GM12892 (cell line): ENCODE measurements around the gene GET4.
"Not testable (repeated sequence)": the region's sequence is repeated elsewhere in the genome, so short reads cannot be mapped to it uniquely, and the experiment has no call there.

ENCODE experiments used
- DNase-seq: peaks from one replicate; pipeline ENCODE4 v3.0.0; 2011; ENCODE audit not compliant: insufficient read length
- FAIRE-seq: peaks from 2 replicates; lab custom pipeline; 2011; peaks lifted over from hg19 to GRCh38; lab: Jason Lieb, UNC
- POLR2A ChIP-seq: IDR thresholded peaks from 2 replicates; pipeline ENCODE4 v1.6.1; 2011; ENCODE audit warnings: low read depth, low read length, control low read depth
- POLR2AphosphoS5 ChIP-seq: IDR thresholded peaks from 2 replicates; pipeline ENCODE4 v1.6.1; 2011; ENCODE audit warnings: low read depth, low read length, control low read depth
- TAF1 ChIP-seq: IDR thresholded peaks from 2 replicates; pipeline ENCODE4 v1.6.1; 2011; ENCODE audit warnings: low read depth, mild to moderate bottlenecking, control low read depth, low read length, borderline replicate concordance

GET4 gene

DNA sequence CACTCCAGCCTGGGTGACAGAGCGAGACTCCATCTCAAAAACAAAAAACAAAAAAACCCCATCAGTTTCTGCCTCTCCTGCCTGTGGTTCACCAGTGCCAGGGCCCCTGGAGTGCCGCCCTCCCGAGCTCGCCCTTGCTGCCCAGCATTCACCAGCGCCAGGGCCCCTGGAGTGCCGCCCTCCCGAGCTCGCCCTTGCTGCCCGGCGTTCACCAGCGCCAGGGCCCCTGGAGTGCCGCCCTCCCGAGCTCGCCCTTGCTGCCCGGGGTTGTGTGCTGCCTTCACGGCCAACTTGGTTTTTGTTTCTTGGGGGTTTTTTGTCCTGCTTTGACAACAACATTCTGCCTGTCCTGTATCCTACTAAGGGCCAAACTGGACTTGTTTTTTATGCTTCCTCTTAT lies 13.2 kb upstream of the GET4 start:
- DNase-seq (no peak), FAIRE-seq (no peak)
- no peak for TF ChIP-seq POLR2A
- TF ChIP-seq TAF1 = no peak
- no peak for TF ChIP-seq POLR2AphosphoS5

DNA sequence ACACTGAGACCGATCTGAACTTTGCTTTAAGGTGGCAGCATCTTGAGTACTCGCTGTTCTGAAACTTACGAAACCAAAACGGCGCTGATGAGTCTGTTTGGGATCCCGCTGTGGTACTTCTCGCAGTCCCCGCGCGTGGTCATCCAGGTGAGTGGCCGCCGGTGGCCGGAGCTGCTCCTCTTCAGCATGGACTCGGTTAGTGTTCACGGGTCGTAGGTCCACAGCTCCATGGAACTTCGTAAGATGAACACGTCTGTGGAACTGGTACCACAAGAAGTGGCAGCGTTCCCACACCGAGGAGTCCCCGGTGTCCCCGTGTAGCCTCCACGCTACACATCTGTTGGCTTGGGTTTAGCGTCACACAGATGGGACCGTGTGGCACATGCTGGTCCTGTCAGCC lies 10.4 kb upstream of the GET4 start:
- DNase-seq = no peak
- FAIRE-seq = no peak
- TF ChIP-seq TAF1 (no peak), POLR2AphosphoS5 (no peak), POLR2A (no peak)

DNA sequence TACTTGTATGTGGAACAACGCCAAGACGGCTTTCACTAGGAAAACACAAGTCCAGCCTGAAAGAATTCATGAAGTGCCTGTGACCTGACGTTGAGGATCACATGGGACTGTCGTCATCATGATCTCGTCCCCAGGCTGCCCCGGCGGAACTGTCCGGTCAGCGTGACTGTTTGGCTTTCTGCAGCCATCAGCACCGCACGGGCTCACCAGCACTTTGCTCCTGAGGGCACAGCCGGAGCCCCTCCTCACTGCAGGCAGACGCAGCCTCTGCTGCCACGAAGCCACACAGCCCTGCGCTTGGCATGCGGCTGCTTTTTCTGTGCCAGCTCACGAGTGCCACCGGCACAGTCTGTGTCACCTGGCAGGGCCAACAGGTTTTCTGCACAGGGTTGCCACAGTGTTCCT lies 9.4 kb upstream of the GET4 start:
- no peak for TF ChIP-seq TAF1
- TF ChIP-seq POLR2A = no peak
- no peak for TF ChIP-seq POLR2AphosphoS5
- DNase-seq (no peak), FAIRE-seq (no peak)

DNA sequence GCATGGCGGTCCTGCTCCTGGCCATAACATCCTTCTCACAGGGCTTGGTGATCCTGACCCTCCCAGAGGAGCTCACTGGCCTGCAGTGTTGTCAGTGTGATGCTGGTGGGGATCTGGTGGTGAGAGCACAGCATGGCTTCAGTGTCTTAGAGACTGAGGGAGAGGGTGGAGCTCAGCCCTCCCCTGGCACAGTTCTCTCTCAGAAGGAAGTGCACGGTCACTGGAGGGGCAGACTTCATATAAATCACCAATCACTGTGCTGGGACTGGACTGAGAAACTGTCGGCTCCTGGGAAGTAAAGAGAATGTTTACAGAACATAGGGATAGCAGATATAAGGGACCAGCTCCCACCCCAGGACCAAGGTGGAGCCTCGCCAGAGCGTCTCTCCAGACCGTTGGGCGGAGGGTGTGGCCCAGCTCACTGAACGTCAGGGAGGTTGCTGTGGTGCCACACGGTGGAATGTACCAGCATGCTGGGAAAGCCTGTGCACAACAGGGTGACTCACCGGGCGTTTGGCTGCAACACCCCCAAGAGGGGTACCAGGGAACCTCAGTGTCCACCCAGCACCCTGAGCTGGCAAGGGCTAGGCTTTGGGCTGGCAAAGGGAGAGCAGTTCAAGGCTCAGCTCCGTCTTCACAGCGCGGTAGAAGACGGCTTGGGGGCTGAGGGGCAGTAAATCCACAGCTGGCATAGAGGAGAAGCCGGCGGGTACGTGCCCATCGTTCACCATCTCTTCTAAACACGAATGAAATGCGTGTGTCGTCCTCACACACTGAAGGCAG lies 8.8 kb upstream of the GET4 start:
- no peak for TF ChIP-seq POLR2A
- TF ChIP-seq POLR2AphosphoS5 = no peak
- TF ChIP-seq TAF1 = no peak
- no peak for FAIRE-seq
- DNase-seq = no peak

DNA sequence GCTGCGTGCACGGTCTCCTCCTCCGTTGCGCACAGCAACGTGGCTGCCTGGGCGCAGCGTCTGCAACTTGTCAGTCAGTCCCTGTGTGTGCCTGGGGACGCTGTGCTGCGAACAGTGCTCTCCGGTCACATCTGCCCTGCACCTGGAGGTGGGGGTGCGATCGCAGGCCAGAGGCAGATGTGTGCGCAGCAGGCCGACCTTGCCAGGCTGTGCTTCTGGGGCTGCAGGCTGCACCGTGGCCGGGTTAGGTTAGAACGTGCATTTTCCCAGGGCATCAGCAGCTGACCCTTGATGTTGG lies 8.2 kb upstream of the GET4 start:
- TF ChIP-seq TAF1 = no peak
- TF ChIP-seq POLR2AphosphoS5 = no peak
- no peak for TF ChIP-seq POLR2A
- DNase-seq = no peak
- FAIRE-seq = no peak

DNA sequence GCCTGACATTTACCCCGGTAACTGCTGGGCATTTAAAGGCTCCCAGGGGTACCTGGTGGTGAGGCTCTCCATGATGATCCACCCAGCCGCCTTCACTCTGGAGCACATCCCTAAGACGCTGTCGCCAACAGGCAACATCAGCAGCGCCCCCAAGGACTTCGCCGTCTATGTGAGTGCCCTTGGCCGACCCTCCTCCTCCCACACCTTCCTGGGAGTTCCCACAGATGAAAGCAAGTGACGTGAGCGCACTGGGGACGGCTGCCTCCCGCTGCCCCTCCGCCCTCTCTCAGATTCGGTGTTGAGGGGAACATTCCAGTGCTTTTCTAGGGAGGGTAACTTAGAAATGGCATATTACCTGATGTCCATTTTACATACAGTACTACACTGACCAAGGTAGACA lies 7.0 kb upstream of the GET4 start:
- FAIRE-seq = no peak
- no peak for TF ChIP-seq POLR2AphosphoS5
- TF ChIP-seq POLR2A = no peak
- no peak for TF ChIP-seq TAF1

DNA sequence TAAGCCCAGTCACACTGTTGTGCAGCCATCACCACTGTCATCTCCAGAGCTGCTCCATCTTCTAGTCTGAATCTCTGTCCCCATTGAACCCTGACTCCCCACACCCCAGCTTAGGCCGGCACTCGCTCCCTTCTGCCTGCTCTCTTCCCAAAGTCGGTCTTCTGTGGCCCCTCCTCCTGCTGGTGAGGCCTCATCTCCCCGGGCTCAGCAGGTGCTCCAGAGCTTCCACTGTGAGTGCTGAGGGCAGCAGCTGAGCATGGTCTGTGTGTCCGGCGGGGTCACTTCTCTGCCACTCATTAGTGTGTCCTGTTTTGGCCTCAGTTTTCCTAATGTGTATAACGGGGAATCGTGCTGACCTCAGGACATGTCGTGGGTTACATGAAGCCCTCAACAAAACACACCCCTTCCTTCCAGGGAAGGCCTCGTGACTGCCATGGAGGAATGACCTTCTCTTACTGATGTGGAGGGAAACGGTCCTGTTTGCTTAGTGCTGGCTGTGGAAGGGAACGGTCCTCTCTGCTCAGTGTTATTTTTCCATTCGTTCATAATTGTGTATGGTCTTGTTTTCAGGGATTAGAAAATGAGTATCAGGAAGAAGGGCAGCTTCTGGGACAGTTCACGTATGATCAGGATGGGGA lies 4.3 kb upstream of the GET4 start:
- TF ChIP-seq TAF1 (no peak), POLR2AphosphoS5 (no peak), POLR2A (no peak)
- no peak for FAIRE-seq
- DNase-seq = no peak

More for the DNA sequence above, 7.0 kb upstream of the GET4 start:
- DNase-seq = no peak

DNA sequence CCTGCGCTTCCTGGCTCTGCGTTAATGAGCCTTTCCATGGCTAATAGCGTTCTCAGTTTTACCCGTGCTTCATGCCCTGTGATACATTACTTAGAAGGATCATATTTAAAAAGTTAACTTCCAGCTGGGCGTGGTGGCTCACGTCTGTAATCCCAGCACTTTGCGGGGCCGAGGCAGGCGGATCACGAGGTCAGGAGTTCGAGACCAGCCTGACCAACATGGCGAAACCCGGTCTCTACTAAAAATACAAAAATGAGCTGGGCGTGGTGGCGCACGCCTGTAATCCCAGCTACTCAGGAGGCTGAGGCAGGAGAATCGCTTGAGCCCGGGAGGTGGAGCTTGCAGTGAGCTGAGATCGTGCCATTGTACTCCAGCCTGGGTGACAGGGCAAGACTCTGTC lies 3.7 kb upstream of the GET4 start:
- not testable (repeated sequence) for FAIRE-seq, DNase-seq

DNA sequence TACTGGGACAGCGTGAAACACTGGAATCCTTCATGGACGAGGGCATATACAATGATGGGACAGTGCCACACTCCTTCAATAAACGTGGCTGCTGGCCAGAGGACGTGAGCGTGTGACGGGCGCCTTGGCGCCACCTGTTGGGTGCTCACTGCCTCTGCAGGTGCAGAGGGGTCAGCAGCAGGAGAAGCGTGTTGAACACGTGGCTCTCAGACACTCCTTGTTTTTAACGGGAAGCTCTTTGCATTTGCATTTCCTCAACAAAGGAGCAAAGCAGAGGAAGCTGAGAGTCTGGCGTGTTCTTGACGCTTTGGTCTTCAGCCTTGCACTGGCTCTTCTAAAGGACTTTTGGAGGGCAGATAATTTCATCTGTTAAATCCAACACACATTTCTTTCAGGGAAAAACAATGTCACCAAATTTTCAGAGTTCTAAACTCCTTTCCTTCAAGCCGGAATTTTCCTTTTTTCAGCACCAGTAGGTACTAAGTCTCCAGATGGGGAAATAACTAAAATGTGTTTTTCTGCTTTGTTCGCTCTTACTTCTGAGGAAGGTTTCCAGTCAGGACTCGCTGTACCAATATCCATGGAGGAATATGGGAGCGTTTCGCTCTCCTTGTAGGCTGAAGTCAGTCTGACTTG lies 2.9 kb upstream of the GET4 start:
- no peak for TF ChIP-seq TAF1
- no peak for TF ChIP-seq POLR2AphosphoS5
- TF ChIP-seq POLR2A = no peak
- peak; percentile 78 for DNase-seq
- FAIRE-seq = peak; percentile 79

DNA sequence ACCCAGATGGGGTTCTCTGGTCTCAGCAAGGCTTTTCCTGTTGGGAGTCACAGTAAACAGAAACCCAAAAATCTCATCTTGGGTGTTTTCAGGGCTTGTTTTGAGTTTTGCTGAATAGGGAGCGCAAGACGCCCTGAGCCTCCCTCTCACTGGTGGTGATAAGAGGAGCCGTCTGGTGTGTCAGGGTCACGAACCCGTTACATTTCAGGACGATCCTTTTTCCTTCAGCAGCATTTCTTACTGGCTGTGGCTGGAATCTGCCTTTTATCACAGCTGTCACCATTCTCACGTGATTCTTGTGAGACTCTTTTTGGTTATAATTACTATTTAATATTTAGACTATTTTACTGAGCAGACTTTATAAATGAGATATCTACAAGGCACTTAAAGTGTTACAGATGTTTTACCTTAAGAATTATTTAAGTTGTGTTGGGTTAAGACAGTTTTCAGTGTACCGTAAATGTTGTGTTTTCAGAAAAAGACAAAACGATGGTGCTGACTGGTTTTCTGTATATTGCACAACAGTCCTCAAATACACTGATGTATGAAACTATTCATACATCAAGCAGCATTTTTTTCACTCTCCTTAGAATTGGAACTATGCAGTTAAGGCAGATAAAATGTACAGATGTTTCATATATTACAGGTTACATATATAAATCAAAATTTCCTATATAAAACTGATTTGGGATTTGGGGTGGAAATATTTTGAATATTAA lies 2.2 kb upstream of the GET4 start:
- no peak for FAIRE-seq
- DNase-seq = no peak
- TF ChIP-seq POLR2AphosphoS5 (no peak), POLR2A (no peak), TAF1 (no peak)

DNA sequence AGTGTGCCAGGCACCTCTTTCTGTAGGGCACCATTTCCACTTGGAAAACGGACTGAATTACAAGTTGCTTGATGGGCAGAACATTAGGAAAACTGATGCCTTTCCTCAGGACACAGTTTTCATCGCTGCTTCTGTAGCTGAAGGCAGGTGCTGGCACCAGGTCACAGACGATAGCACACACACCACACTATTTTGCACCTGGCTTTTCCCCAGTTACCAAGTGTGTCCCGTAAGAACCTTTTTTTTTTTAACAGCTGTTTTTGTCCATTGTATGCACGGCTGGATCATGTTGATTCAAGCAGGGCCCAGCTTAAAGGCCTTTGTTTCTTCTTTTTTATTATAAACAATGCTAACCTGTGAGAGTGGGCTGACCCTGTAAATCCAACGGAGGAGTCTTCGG lies 1.3 kb upstream of the GET4 start:
- DNase-seq = no peak
- FAIRE-seq = no peak
- TF ChIP-seq POLR2A (no peak), TAF1 (no peak), POLR2AphosphoS5 (no peak)
